NCI-H69 (cell line): ENCODE measurements around the gene COPS9.
A peak's percentile ranks its signal among the peaks of the same experiment; 100 is the strongest.

Experiments used
- DNase-seq: peaks from one replicate; lab custom pipeline; 2025; lab: John Stamatoyannopoulos, UW

Gene COPS9

DNA sequence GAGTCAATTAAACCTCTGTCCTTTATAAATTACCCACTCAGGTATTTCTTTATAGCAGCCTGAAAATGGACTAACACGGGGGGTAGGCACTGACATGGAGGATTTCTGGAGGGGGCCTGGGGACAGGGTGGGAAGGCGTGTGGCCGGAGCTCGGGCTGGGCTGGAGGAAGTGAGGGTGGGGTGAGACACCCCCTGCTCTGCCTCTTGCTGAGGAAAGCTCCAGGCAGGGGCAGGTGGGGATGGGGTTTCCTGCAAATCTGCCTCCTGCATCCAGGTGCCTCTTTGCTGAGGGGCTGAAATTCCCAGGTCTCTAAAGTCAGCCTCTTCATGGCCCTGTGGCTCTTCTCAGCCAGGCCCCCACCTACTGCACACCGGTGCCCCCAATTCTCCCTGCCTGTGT, 30.1 kb upstream of the COPS9 start:
- DNase-seq: no peak

DNA sequence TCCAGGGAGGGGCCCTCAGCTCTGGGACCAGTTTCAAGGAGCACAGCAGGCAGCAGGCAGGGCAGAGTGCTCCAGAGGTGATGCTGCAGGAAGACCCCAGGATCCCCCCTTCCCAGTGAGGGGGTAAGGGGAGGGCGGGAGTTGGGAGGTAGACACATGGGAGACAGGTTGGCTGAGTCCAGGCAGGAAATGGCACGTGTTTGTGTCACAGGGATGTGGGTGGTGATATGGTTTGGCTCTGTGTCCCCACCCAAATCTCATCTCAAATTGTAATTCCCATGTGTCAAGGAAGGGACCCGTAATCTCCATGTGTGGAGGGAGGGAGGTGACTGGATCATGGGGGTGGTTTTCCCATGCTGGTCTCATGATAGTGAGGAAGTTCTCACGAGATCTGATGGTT, 29.6 kb upstream of the COPS9 start:
- DNase-seq: no peak

- DNase-seq: no peak
Measured at GRCh38 chr2:240165034-240165433, 28.9 kb upstream of the COPS9 start.

DNA sequence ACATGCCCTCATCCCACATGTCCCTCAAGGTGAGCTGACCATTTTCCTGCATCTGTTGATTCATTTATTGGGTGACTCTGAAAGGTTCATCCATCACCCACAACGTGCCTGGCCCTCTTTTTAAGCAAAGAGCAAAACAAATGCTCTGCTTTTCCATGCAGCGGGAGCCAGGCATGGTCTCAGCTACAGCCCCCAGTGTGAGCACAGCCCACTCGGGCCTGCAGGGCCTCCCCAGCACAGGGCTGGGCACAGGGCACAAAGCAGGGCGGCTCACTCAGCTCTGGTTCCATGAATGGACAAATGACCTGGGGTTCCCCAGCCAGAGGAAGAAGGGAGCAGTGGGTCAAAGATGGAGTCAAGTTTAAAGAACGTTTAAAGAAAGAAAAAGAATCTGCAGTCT, 28.5 kb upstream of the COPS9 start:
- DNase-seq: no peak

- DNase-seq: no peak
Measured at GRCh38 chr2:240163844-240164574, 27.9 kb upstream of the COPS9 start.

DNA sequence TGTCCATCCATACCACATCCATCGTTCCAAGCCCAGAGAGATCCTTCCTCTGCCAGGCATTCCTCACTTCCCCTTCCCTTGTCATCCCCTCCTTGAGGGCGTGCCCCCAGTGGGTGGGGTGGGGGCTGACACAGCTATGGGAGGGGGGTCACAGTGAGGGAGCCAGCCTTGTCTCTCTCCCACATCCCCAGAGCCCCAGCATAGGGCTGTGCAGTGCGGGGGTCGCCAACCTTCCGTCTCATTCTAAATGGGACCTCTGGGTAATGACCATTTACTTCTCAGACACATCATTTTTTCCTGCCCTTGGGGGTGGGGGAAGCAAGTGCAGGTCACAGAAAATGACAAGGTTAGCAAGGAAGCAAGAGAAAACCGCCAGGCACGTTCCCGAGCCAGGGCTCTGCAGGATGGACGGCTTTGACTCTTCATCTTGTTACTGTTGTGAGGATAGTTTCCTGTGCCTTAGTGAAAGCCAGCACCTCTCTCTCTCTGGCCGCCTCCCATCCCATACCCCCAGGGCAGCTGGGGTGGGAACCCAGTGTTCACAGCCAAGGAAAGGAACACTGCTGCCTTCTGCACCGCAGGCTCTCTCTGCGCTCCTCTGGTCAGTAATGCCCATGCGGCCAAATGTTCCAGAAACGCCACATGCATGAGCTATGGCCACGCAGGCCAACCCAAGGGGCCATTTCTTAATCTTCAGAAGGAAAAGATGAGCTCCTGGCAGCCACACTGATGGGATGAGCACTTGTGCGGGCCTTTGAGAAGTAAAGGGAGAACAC, 27.0 kb upstream of the COPS9 start:
- DNase-seq: no peak

- DNase-seq: no peak
Measured at GRCh38 chr2:240162531-240162930, 26.4 kb upstream of the COPS9 start.

- no peak for DNase-seq
Measured at GRCh38 chr2:240162032-240162431, 25.9 kb upstream of the COPS9 start.

DNA sequence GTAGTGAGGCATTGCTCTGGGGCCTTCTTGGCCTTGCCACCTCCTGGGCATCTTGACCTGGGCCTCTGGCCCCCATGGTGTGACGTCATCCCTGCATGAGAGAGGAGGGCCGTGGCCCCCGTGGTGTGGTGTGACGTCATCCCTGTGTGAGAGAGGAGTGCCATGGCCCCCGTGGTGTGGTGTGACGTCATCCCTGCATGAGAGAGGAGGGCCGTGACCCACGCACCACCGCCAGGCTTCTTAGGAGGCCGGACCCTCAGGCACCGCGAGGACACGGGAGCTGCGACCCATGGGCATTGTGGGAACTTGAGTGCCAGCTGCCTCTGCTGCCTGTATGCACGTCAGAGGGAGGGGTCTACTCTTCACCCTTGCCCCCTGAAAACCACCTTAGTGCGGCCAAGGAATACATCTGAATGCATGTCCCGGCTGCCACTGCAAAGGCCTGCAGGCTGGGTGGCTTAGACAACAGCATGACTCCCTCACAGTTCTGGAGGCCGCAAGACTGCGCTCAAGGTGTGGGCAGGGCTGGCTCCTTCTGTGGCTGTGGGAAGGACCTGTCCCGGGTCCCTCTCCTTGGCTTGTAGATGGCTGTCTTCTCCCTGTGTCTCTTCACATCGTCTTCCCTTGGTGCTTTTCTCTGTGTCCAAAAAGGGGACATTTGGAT, 25.1 kb upstream of the COPS9 start:
- no peak for DNase-seq

DNA sequence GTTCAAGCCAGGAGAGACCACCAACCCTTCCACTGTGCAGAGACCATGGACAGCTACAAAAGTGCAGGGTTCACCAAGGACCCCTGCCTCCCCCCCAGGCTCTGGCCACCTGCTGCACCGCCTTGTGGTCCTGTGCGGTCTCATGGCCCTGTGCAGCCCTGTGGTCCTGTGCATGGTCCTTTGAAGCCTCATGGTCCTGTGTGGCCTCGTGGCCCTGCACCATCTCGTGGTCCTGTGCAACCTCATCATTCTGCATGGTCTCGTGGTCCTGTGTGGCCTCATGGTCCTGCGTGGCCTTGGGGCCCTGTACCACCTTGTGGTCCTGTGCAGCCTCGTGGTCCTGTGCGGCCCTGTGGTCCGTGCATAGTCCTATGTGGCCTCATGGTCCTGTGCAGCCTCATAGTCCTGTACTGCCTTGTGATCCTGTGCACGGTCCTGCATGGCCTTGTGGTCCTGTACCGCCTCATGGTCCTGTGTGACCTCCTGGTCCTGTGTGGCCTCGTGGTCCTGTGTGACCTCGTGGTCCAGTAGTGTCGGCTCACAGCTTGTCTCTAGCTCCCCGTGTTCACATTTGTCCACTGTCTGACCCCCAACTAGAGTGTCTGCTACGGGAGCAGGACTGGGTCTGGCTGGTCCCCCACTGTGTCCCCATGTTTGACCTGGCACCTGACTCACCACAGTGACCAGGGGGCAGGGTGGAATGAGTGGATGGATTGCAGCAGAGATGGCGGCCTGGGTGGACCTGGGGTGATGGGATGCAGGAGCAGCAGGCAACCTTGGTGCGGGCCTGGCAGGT, 24.4 kb upstream of the COPS9 start:
- DNase-seq: no peak

DNA sequence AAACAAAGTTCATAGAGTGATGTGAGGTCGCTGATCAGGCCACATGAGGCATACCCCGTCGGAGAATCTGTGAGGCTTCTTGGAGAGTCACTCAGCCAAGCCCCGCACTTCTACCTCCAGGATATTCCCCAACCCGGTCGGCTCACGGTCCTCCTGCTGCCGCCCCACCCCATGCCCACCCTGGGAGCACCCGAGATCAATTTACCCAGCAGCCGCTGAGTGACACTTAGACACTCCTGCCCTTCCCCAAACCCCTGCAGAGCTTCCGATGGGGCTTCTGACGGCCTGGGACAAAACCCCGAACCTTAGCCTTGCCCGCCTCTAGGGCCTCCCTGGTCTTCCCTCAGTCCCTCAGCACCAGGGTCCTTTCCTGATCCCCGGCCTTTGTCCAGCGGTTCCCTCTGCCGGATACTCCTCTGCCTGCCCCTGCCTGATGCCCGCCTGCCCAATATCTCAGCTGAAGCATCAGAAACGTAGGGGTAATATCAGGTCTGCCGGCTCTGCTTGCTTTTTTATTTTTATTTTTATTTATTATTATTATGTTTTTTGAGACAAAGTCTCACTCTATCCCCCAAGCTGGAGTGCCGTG, 23.2 kb upstream of the COPS9 start:
- DNase-seq: peak; percentile 1

DNA sequence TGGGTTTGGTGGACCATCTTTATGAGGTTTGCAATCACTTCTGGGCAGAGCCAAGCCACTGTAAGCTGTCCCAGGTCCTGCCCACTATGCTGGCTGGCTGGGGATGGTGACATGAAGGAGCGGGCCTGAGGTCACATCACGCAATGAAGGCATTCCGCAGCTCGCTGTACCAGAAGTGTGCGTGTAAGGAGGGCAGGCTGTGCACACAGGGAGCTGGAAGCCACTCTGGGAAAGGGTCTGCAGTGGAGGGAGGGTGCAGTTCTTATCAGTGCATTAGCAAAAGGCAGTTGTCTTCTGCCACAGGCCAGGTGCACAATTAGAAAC, 21.0 kb upstream of the COPS9 start:
- no peak for DNase-seq

DNA sequence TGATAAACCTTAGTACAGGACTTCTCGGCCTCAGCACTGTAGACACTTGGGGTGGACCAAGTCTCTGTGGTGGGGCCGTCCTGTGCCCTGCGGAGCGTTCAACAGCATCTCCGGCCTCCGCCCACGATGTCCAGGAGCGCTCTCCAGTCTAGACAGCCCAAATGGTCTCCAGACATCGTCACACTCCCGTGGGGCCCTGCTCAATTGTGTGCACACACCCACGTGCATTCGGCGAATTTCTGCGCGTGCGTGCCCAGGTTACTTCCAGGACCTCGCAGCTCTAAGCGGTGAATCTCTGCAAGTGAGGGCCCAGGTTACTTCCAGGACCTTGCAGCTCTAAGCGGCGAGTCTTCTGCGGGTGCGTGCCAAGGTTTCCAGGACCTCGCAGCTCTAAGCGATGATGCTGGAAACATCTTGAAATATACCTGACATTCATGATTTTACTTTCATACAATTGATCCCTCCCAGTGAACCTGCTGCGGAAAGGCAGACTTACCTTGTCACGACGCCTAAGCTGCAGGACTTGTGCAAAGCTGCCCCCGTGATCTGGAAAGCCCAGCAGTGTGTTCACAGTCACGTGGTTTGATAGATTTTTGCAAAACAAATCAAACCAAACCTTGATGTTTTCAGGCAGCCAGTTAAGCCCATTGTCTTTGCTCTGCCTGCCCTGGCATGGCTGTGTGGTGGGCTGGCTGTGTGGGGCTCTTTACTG, 20.5 kb upstream of the COPS9 start:
- peak; percentile 8 for DNase-seq

DNA sequence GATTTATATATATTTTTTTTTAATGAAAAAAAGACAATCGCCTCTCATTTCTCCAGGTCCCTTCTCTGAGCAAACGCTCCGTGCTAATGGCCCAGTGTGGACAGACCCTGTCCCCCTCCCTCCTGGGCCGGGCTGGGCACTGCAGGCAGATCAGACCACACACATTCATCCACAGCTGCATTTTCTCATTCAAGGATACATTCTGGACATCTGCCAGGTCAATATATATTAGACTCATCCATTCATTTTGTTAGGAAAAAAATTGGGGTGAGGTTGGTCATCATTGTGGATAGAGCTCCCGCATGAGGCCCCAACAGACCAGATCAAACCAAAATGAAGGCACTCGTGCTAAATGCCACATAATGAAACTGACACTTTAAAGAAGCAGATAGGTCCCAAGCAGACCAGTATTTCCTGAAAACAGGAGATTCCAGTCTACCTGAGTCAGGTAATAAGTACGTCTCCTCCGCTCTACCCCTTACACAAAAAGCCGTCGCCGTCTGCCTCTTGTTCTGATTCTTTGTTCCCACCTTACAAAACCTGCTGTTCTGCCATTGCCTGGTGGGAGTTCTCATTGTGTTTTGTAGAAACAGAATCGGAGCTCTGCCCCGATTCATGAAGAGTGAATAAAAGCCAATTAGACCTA, 19.8 kb upstream of the COPS9 start:
- DNase-seq: no peak

DNA sequence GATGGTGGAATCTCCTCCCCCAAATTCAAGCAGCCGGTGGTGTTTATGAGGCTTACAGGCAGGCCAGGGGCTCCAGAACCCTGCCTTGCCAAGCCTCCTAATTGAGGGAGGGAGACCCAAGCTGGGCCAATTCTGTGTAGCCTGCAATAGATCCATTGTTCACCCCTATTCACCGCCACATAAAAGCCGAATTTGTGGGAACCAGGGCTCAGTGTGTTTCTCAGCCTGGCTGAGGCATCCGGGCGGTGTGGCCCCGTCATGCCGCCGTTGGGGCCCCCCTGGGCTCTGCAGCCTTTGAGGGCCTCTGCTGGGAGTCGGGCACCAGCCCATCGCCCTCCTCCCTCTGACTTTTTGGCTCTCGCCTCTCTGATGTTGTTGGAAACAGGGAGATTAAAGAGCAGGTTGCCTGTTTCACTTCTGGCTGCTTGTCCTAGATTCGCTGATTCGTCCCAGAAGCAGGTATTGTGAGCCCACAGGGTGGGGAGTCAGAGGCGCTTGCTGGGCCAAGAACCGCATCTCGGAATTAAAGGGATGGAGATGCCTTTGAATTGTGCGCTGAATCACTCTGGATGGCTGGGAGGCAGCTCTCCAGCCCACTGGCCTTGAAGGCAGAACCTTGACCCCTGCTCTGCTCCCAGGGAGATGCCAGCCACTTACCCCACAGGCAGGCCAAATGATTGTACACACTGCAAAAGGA, 19.1 kb upstream of the COPS9 start:
- no peak for DNase-seq

GRCh38 chr2:240154606-240155005, 18.5 kb upstream of the COPS9 start:
- no peak for DNase-seq

- no peak for DNase-seq
Measured at GRCh38 chr2:240153418-240153817, 17.3 kb upstream of the COPS9 start.

- no peak for DNase-seq
Measured at GRCh38 chr2:240151477-240152031, 15.4 kb upstream of the COPS9 start.

GRCh38 chr2:240149943-240150784, 14.1 kb upstream of the COPS9 start:
- peak; percentile 51 for DNase-seq
